IMR-90 (cell line): ENCODE data around the gene BRSK1. TPM values are rescaled to one million over a fixed set of nuclear protein-coding genes. Genes with fewer than 3 reads are reported as not detected.

Experiments
- ATAC-seq: fragments of 200-7000 bp; cut with Tn5 transposase; 2 replicates; pipeline ENCODE4 v1.9.1; 2020; ENCODE audit warnings: low read depth, mild to moderate bottlenecking, moderate library complexity
- BruUV-seq: library from RNA; stranded (reverse); fragments of 400-500 nt; replicated peaks from 2 replicates; lab custom pipeline; 2021; lab: Mats Ljungman, UMichigan
- CTCF ChIA-PET: fragments of 300-600 bp; formaldehyde crosslinking; extraction: SDS; loops from one replicate; lab custom pipeline; 2021; ENCODE audit warnings: antibody characterized with exemption; lab: Yijun Ruan, JAX
- POLR2A ChIA-PET: fragments of 300-600 bp; sonication (Branson Sonifier 250); formaldehyde crosslinking; loops from one replicate; lab custom pipeline; 2022; ENCODE audit warnings: antibody characterized with exemption; ENCODE audit not compliant: unreplicated experiment; lab: Charles Lee
- DNase-seq: peaks from one replicate; pipeline ENCODE4 v3.0.0; 2013
- H2AFZ ChIP-seq: replicated peaks from 2 replicates; pipeline ENCODE3; 2013; ENCODE audit warnings: low read length, mild to moderate bottlenecking; ENCODE audit not compliant: poor library complexity
- H2AK5ac ChIP-seq: 2 replicates; pipeline ENCODE4 v1.6.1; 2013; ENCODE audit warnings: low read depth, low read length, inconsistent platforms
- H2AK9ac ChIP-seq: replicated peaks from 2 replicates; pipeline ENCODE3; 2013; ENCODE audit warnings: mild to moderate bottlenecking, low read depth, low read length, moderate library complexity; ENCODE audit not compliant: poor library complexity
- H2BK120ac ChIP-seq: 2 replicates; pipeline ENCODE4 v1.6.1; 2013; ENCODE audit warnings: low read depth, low read length, inconsistent platforms
- H2BK15ac ChIP-seq: 3 replicates; pipeline ENCODE4 v1.6.1; 2013; ENCODE audit warnings: low read depth, low read length, inconsistent platforms
- H2BK20ac ChIP-seq: 2 replicates; pipeline ENCODE4 v1.6.1; 2013; ENCODE audit warnings: low read depth, mild to moderate bottlenecking, inconsistent platforms, low read length, moderate library complexity
- H2BK5ac ChIP-seq: 2 replicates; pipeline ENCODE4 v1.6.1; 2013; ENCODE audit warnings: mild to moderate bottlenecking, low read depth, low read length, inconsistent platforms; ENCODE audit not compliant: poor library complexity, severe bottlenecking
- H3K14ac ChIP-seq: replicated peaks from 2 replicates; pipeline ENCODE4 v1.6.1; 2013; ENCODE audit warnings: low read depth, low read length, inconsistent platforms
- H3K18ac ChIP-seq: 2 replicates; pipeline ENCODE4 v1.6.1; 2013; ENCODE audit warnings: low read depth, low read length, control low read depth
- H3K23ac ChIP-seq: 2 replicates; pipeline ENCODE4 v1.6.1; 2013; ENCODE audit warnings: low read depth, low read length, inconsistent platforms
- H3K27ac ChIP-seq: 2 replicates; pipeline ENCODE4 v1.5.1; 2013; ENCODE audit warnings: mild to moderate bottlenecking, control low read depth, low read length; ENCODE audit not compliant: insufficient read depth
- H3K27me3 ChIP-seq: 2 replicates; pipeline ENCODE4 v1.6.1; 2013; ENCODE audit warnings: low read length; ENCODE audit not compliant: control insufficient read depth, insufficient read depth
- H3K36me3 ChIP-seq: 2 replicates; pipeline ENCODE4 v1.6.1; 2013; ENCODE audit warnings: low read length, mixed read lengths; ENCODE audit not compliant: control insufficient read depth, insufficient read depth
- H3K4ac ChIP-seq: 2 replicates; pipeline ENCODE4 v1.6.1; 2013; ENCODE audit warnings: low read depth, low read length, inconsistent platforms
- H3K4me1 ChIP-seq: 2 replicates; pipeline ENCODE4 v1.6.1; 2013; ENCODE audit warnings: low read length, mixed read lengths; ENCODE audit not compliant: control insufficient read depth, insufficient read depth
- H3K4me2 ChIP-seq: 2 replicates; pipeline ENCODE4 v1.6.1; 2013; ENCODE audit warnings: low read depth, mild to moderate bottlenecking, control low read depth, low read length, moderate library complexity
- H3K4me3 ChIP-seq: 2 replicates; pipeline ENCODE4 v1.5.1; 2013; ENCODE audit warnings: low read depth, mild to moderate bottlenecking, control low read depth, low read length, moderate library complexity; ENCODE audit not compliant: insufficient read depth
- H3K56ac ChIP-seq: 2 replicates; pipeline ENCODE4 v1.6.1; 2013; ENCODE audit warnings: low read length, inconsistent platforms; ENCODE audit not compliant: insufficient read depth; ENCODE audit errors: extremely low read depth
- H3K79me1 ChIP-seq, 2 experiments: 2 replicates each; pipeline ENCODE4 v1.6.1; 2013; ENCODE audit warnings: low read length in 2 of 2, inconsistent platforms in 1 of 2, low read depth in 1 of 2
- H3K9ac ChIP-seq: 2 replicates; pipeline ENCODE4 v1.6.1; 2013; ENCODE audit warnings: low read depth, low read length, control low read depth
- H3K9me1 ChIP-seq: 2 replicates; pipeline ENCODE4 v1.6.1; 2013; ENCODE audit warnings: low read length, inconsistent platforms; ENCODE audit not compliant: insufficient read depth
- H3K9me3 ChIP-seq: 2 replicates; pipeline ENCODE4 v1.6.1; 2013; ENCODE audit warnings: low read length; ENCODE audit not compliant: control insufficient read depth, insufficient read depth
- H4K20me1 ChIP-seq: 2 replicates; pipeline ENCODE4 v1.6.1; 2013; ENCODE audit warnings: low read length, inconsistent platforms; ENCODE audit not compliant: insufficient read depth
- H4K5ac ChIP-seq: 2 replicates; pipeline ENCODE4 v1.6.1; 2013; ENCODE audit warnings: mild to moderate bottlenecking, low read depth, low read length, control low read depth
- H4K8ac ChIP-seq, 2 experiments: 2 replicates each; pipeline ENCODE4 v1.6.1; 2013; ENCODE audit warnings: low read depth in 2 of 2, low read length in 2 of 2, control low read depth in 1 of 2, inconsistent platforms in 1 of 2
- H4K91ac ChIP-seq: 2 replicates; pipeline ENCODE4 v1.6.1; 2013; ENCODE audit warnings: low read depth, low read length, inconsistent platforms; ENCODE audit not compliant: insufficient read depth
- CHD1 ChIP-seq: IDR thresholded peaks from 2 replicates; pipeline ENCODE4 v1.6.1; 2012; ENCODE audit warnings: low read depth, low read length, improper control_type of control experiment
- FOS ChIP-seq: fragments of 150-350 bp; IDR thresholded peaks from 2 replicates; pipeline ENCODE4 v1.6.1; 2016; ENCODE audit warnings: low read depth, low read length
- MAZ ChIP-seq: IDR thresholded peaks from 2 replicates; pipeline ENCODE4 v1.6.1; 2012; ENCODE audit warnings: low read depth, mild to moderate bottlenecking, low read length, improper control_type of control experiment, moderate library complexity, borderline replicate concordance
- NFE2L2 ChIP-seq: fragments of 150-350 bp; IDR thresholded peaks from 2 replicates; pipeline ENCODE4 v1.6.1; 2016; ENCODE audit warnings: low read depth, mild to moderate bottlenecking, low read length
- POLR2A ChIP-seq: IDR thresholded peaks from 2 replicates; pipeline ENCODE4 v1.6.1; 2012; ENCODE audit warnings: mild to moderate bottlenecking, low read depth, low read length
- RFX5 ChIP-seq: IDR thresholded peaks from 2 replicates; pipeline ENCODE4 v1.8.0; 2012; ENCODE audit warnings: low read depth, mild to moderate bottlenecking, low read length, moderate library complexity
- WGBS, 2 experiments: methylation state at CpG; one replicate each; pipeline versions ENCODE4 v1.1.5 to v1.1.7; 2013; ENCODE audit warnings: missing lambda C conversion rate in 2 of 2; ENCODE audit not compliant: insufficient read length in 1 of 2; ENCODE audit errors: extremely low coverage in 2 of 2; 5-methylcytosine and 5-hydroxymethylcytosine counted together
- dilution Hi-C: fragments of 300-500 bp; cut with HindIII; formaldehyde crosslinking; loops from one replicate; pipeline ENCODE4 v1.14.3; 2018; ENCODE audit warnings: low sequenced_read_pairs; ENCODE audit not compliant: unreplicated experiment
- in situ Hi-C: fragments of 300-500 bp; cut with MboI; formaldehyde crosslinking; loops from 3 replicates; pipeline ENCODE4 v1.14.3; 2019; ENCODE audit warnings: low sequenced_read_pairs, inconsistent platforms, mixed read lengths
- intact Hi-C: fragments of 100-400 bp; cut with micrococcal nuclease; formaldehyde crosslinking; loops from 2 replicates; pipeline ENCODE4 v1.10.0; 2022
- polyA plus RNA-seq, 3 experiments: library from polyadenylated mRNA; depleted of rRNA; stranded (reverse); fragments of >200 nt; gene quantifications; 2 replicates each; pipeline ENCODE4 v1.2.3, GENCODE V29; 2012; ENCODE audit warnings: low replicate concordance in 1 of 3
- total RNA-seq: library from RNA; depleted of rRNA; stranded (reverse); fragments of >200 nt; gene quantifications from 2 replicates; pipeline ENCODE4 v1.2.3, GENCODE V29; 2012
- TF ChIP-seq, protein P1 (sequence below): conservative IDR thresholded peaks from 2 replicates; pipeline ENCODE4 v1.5.1; 2012; ENCODE audit warnings: mild to moderate bottlenecking, low read depth, low read length, improper control_type of control experiment

Gene BRSK1
- total and polyA plus RNA-seq, 2 of the 4 experiments (the other 2 are of a cell fraction) = 2.5 to 22.3 TPM

DNA sequence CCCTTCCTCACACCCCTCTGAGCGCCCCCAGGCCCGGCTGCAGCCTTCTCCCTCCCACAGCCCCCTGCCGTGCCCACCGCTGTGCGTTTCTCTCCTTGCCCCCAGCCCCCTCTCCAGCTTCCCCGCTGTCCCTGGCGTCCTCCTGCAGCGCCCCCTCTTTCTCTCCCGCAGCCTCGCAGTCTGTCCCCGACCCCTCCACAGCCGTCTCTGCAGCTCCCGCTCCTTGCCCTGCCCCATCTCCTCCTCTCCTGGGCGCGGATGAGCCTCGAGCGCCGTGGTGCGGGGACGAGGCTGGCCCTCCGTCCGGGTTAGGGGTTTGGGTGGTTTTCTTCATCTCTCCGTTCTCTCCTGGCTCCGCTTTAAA is 57.0 kb downstream of the BRSK1 start:
- Histone ChIP-seq H3K4me2 (peak overlapping the region; percentile 95), H2BK120ac (no peak overlapping the region), H3K36me3 (peaks cover 11% of the 10 kb centered on the region; the same call in 1 of the 2 replicates), H3K27ac (peak overlapping the region; percentile 88; the same call in 1 of the 2 replicates), H2BK15ac (no peak overlapping the region), H2AK9ac (peak overlapping the region; percentile 97), H3K4me1 (peaks cover 13% of the 10 kb centered on the region), H3K9me1 (peaks cover 10% of the 10 kb centered on the region; the same call in 1 of the 2 replicates), H3K18ac (no peak overlapping the region), H3K4me3 (peak overlapping the region; percentile 87), H3K56ac (no peak overlapping the region), H4K91ac (no peak overlapping the region), H2AFZ (peak overlapping the region; percentile 85), H4K8ac (no peak overlapping the region), H3K23ac (peak overlapping the region; percentile 37; the same call in 1 of the 2 replicates), H3K9ac (peak overlapping the region; percentile 92), H2BK20ac (no peak overlapping the region), H3K27me3 (no peaks in the 10 kb centered on the region), H3K79me1 (peaks cover 4 to 17% of the 10 kb centered on the region in 2 experiments; a peak in 3 of 4 replicates), H3K4ac (peak overlapping the region; percentile 76; the same call in 1 of the 2 replicates), H3K14ac (no peak overlapping the region; the same call in 1 of the 2 replicates), H4K5ac (no peak overlapping the region), H2BK5ac (peak overlapping the region; percentile 25), H3K9me3 (no peaks in the 10 kb centered on the region), H4K20me1 (peaks cover 6% of the 10 kb centered on the region), H2AK5ac (0 out of 2 replicates have a peak overlapping the region, but pooled peaks have one; percentile 16)
- ChIA-PET CTCF (no interaction called here), POLR2A (no interaction called here)
- WGBS, 2 experiments = 7% methylated on average over 3 of the region's 24 CpGs; no CpG with 5 or more reads in 1 of the 2 experiments
- no peak for TF ChIP-seq FOS
- no peak for TF ChIP-seq NFE2L2
- TF ChIP-seq POLR2A = no peak; the same call in 1 of the 2 replicates
- TF ChIP-seq, protein P1, sequence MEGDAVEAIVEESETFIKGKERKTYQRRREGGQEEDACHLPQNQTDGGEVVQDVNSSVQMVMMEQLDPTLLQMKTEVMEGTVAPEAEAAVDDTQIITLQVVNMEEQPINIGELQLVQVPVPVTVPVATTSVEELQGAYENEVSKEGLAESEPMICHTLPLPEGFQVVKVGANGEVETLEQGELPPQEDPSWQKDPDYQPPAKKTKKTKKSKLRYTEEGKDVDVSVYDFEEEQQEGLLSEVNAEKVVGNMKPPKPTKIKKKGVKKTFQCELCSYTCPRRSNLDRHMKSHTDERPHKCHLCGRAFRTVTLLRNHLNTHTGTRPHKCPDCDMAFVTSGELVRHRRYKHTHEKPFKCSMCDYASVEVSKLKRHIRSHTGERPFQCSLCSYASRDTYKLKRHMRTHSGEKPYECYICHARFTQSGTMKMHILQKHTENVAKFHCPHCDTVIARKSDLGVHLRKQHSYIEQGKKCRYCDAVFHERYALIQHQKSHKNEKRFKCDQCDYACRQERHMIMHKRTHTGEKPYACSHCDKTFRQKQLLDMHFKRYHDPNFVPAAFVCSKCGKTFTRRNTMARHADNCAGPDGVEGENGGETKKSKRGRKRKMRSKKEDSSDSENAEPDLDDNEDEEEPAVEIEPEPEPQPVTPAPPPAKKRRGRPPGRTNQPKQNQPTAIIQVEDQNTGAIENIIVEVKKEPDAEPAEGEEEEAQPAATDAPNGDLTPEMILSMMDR = peak; percentile 27; the same call in 1 of the 2 replicates
- TF ChIP-seq RFX5 = no peak
- no peak for TF ChIP-seq CHD1
- peak; percentile 9; the same call in 1 of the 2 replicates for TF ChIP-seq MAZ
- no peak for DNase-seq
- no peak for ATAC-seq
- no TSS peak for BruUV-seq
- in situ Hi-C loops = no loop called here
- dilution Hi-C loops = no loop called here
- intact Hi-C loops = no loop called here
